KOPT-K1 (cell line): ENCODE results near the gene MPHOSPH10.
A peak's percentile ranks its signal among the peaks of the same experiment; 100 is the strongest.
"Not testable (repeated sequence)": the region's sequence is repeated elsewhere in the genome, so short reads cannot be mapped to it uniquely, and the experiment has no call there.

Source experiments
- H3K27ac ChIP-seq: fragments of 200-600 bp; sonication (generic); 2 replicates; pipeline ENCODE4 v1.5.1; 2016; ENCODE audit warnings: antibody characterized with exemption, mild to moderate bottlenecking, low read depth, low read length; ENCODE audit not compliant: poor library complexity, severe bottlenecking
- H3K36me3 ChIP-seq: fragments of 200-600 bp; sonication (generic); 2 replicates; pipeline ENCODE4 v1.5.1; 2017; ENCODE audit warnings: antibody characterized with exemption, mild to moderate bottlenecking, low read length, moderate library complexity; ENCODE audit not compliant: insufficient read depth
- H3K9me3 ChIP-seq: fragments of 200-600 bp; sonication (generic); 2 replicates; pipeline ENCODE4 v1.5.1; 2017; ENCODE audit warnings: antibody characterized with exemption, low read length, mild to moderate bottlenecking; ENCODE audit not compliant: insufficient read depth, poor library complexity, severe bottlenecking

Gene MPHOSPH10

DNA sequence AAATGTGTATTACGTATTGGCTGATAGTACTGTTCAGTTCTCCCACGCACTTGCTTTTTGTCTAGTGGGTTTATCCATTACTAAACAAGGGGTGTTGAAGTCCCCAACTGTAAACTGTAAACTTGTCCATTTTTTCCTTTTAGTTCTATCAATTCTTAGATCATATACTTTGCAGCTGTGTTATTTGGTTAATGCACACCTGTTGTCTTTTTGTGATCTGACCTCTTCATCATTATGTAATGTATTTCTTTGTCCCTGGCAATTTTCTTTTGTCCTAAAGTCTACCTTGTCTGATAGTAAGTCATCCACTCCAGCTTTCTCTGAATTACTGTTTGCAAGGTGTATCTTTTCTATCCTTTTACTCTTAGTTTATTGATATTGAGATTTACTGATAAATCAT is 22.3 kb upstream of the MPHOSPH10 start:
- no peak overlapping the region for H3K27ac ChIP-seq
- H3K9me3 ChIP-seq: no peaks in the 10 kb centered on the region
- H3K36me3 ChIP-seq: peaks cover 19% of the 10 kb centered on the region

DNA sequence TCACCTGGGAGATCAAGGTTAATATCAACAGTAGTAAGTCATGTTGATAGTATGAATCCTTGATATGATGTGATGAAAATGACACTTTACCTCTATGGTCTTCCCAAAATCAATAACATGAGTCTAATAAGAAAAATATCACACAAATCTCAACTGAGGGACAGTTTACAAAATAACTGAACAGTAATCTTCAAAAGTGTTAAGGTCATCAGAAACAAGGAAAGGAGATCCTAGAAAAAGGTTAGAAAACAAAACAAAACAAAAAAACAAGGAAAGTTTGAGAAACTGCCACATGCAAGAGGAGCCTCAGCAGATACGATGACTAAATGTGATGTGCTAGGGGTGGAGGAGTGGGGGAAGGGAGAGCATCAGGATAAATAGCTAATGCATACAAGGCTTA is 16.6 kb upstream of the MPHOSPH10 start:
- no peak overlapping the region for H3K27ac ChIP-seq
- H3K36me3 ChIP-seq: peaks cover 44% of the 10 kb centered on the region
- no peaks in the 10 kb centered on the region for H3K9me3 ChIP-seq

DNA sequence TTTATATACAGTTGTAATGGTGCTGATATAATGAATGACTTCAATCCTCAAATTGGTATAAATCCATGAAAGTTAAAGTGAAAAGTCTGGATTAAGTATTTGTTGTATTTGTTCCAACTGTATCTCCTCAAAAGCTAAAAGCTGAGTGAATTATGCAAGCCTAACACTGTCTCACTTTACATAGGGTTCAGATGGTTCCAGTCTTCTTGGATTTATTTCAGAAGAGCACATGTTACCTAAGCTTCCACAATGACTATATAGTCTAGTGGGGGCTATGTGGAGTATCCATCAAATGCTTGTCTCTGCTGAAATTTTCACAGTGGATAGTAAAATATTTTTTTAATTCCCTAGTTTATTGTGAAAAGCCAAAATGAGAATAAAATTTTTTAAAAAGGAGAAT is 13.4 kb upstream of the MPHOSPH10 start:
- Histone ChIP-seq H3K36me3 (peaks cover 54% of the 10 kb centered on the region), H3K9me3 (no peaks in the 10 kb centered on the region), H3K27ac (no peak overlapping the region)

DNA sequence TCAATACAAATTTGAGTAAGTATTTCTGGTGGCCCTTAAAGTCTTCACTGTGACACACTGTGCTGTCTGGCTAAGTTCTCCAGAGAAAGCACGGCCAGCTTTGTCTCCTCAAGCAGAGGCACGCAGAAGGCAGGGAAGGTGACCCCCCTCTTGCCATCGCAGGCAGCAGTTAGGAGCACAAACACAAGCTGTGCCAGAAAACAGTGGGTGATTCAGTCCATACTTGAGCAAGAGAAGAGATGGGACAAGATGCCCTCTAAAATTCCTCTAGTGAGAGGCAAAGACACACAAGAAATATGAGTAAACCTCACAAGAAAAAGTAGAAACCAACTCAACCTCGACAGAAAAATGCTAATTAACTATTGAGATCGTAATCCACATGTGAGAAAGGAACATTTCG is 10.2 kb upstream of the MPHOSPH10 start:
- Histone ChIP-seq H3K9me3 (peaks cover 4% of the 10 kb centered on the region), H3K27ac (no peak overlapping the region), H3K36me3 (peaks cover 67% of the 10 kb centered on the region)

DNA sequence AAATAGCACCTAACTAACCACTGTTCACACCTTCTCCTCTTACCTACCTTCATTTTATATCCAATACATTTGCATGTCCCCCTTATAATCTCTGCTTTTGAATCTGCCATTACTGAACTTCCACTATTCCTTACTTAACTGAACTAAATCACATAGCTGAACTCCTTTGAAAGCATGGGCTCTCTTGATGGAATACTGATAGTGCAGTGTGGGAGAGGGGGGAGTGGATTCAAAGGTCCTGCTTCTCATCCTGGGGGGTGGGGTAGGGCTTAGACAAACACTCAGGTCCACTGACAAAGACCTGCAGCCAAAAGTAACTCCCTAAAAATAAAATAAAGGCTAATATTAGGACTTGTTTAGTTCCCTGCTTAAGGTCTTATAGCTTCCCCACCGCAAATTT is 9.0 kb upstream of the MPHOSPH10 start:
- Histone ChIP-seq H3K36me3 (peaks cover 67% of the 10 kb centered on the region), H3K9me3 (peaks cover 4% of the 10 kb centered on the region), H3K27ac (no peak overlapping the region)

DNA sequence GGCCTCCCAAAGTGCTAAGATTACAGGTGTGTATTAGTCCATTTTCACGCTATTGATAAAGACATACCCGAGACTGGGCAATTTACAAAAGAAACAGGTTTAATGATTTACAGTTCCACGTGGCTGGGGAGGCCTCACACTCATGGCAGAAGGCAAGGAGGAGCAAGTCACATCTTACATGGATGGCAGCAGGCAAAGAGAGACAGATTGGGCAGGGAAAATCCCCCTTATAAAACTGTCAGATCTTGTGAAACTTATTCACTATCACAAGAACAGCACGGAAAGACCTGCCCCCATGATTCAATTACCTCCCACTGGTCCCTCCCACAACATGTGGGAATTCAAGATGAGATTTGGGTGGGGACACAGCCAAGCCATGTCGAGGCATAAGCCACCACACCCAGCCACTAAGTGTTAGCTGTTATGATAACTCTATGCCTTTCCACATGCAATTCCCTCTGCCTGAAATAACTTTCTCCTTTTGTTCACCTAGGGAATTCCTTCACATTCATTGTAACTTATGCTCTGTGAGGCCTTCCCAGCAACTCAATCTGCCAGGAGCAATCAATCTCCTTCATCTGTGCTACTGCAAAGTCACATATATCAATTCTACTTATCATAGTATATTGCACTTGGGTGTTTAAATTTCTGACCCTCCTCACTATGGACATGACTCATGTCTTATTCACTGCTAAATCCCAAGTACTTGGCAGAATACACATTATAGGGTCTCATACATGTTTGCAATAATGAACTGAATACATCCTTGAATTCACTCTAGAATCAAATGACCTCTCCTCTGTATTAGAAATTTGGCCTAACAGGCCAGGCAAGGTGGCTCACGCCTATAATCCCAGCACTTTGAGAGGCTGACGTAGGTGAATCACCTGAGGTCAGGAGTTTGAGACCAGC is 7.8 kb upstream of the MPHOSPH10 start:
- peaks cover 4% of the 10 kb centered on the region for H3K9me3 ChIP-seq
- H3K27ac ChIP-seq: no peak overlapping the region
- peaks cover 58% of the 10 kb centered on the region for H3K36me3 ChIP-seq

DNA sequence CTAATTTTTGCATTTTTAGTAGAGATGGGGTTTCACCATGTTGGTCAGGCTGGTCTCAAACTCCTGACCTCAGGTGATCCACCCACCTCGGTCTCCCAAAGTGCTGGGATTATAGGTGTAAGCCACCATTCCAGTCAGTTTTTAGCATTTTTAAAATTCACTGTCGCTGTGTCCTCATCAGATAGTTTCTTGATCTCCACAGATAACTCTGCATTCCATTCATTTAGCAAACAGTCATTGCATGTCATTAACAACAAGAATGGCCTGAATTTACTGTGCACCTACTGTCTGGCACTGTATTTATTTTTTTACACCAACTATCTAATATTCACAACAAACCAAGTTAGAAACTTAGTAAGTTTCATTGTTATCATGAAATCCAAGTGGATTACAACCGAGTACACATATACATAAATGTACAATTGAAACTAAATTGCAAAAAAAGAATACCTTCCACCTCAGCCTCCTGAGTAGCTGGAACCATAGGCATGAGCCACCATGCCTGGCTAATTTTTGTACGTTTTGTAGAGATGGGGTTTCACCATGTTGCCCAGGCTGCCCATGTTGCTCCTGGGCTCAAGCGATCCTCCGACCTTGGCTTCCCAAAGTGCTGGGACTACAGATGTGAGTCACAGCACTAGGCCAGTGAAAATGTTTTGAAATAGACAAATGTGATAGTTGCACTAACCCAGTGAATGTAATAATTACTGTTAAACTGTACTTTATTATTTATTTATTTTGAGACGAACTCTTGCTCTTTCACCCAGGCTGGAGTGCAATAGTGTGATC is 4.7 kb upstream of the MPHOSPH10 start:
- no peak overlapping the region for H3K27ac ChIP-seq
- H3K36me3 ChIP-seq: peaks cover 32% of the 10 kb centered on the region
- H3K9me3 ChIP-seq: peaks cover 4% of the 10 kb centered on the region

DNA sequence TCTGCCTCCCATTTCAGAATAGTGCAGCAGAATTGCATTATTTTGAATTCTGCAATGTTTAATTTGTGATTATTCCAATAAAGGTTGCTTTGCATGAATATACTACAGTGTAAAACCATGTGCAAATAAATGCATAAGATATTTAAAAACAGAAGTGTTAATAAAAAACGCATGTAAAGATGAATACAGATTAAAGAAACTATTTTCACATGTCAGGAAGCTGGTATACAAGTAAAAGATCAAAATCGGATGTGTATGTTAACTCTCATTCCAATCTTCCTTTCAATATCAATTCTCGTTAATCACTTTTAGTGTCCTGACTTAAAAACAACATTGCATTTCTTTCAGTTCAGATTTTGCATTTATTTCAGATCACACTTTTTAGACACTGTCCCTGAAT is 3.5 kb upstream of the MPHOSPH10 start:
- Histone ChIP-seq H3K27ac (no peak overlapping the region), H3K9me3 (peaks cover 4% of the 10 kb centered on the region), H3K36me3 (peaks cover 25% of the 10 kb centered on the region)

DNA sequence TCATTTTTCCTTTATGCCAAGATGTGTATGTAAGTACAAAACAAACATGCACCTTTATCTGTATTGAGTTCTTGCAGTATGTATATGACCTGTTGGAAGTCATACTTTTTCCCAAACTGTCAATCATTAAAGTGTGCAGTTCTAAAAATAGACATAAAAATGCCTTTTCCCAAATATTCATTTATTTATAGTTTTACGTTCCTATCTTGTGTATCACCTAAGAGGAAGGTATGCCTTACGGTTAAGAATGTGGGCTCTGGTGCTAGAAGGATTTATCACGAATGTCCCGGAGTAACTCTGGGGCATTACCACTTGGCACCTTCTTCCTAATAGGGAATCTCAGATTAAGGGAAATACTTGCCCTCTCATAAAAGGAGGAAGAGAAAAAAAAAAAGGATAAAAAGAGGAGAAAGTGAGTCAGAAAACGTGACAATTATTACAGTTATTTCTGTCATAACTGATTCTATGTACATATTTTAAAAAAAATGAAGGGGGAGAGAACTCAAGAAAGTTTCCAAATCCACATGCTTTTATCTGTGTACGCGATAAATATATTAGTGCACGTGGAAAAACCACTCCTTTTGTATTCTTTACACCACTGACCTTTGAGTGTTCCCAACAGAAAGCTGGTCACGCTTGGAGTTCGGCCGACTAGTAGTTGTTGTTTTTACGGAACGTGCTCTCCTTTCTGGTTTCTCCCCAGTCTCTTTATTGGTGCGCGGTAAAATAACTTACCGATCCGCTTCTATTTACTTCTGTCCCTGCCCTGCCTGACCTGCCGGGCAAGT is 1.1 kb upstream of the MPHOSPH10 start:
- Histone ChIP-seq H3K27ac (peak overlapping the region; percentile 80), H3K9me3 (no peaks in the 10 kb centered on the region), H3K36me3 (peaks cover 23% of the 10 kb centered on the region)

DNA sequence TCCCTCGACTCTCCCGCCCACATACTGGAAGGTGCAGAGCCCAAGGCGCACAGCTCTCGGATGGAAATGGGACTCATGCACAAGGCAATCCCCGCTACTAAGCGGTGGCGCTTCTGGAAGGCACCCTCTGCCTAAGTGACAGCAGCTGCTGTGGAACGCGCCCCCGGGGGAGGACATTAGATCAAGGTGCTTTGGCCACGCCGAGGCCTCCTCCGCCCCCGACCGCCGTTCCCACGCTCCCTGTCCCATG is 607 bp upstream of the MPHOSPH10 start:
- Histone ChIP-seq H3K9me3 (no peaks in the 10 kb centered on the region), H3K27ac (peak overlapping the region; percentile 80), H3K36me3 (peaks cover 27% of the 10 kb centered on the region)

DNA sequence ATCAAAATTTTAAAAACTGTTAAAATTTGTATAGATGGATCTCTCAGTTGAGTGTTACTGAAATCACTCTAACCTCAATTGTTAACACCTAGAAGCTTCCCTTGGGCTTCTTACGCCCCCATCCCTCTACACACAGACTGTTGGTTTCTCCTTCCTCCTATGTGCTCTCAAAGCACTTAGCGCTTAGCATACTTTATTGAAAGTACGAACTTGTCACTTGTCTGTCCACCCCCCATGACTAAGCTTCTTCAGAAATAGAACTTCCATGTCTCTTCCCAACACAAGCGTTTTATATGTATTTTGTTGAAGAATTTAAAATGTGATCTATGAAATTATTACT is 441 bp downstream of the MPHOSPH10 start:
- H3K36me3 ChIP-seq: peaks cover 38% of the 10 kb centered on the region
- H3K27ac ChIP-seq: peak overlapping the region; percentile 80

DNA sequence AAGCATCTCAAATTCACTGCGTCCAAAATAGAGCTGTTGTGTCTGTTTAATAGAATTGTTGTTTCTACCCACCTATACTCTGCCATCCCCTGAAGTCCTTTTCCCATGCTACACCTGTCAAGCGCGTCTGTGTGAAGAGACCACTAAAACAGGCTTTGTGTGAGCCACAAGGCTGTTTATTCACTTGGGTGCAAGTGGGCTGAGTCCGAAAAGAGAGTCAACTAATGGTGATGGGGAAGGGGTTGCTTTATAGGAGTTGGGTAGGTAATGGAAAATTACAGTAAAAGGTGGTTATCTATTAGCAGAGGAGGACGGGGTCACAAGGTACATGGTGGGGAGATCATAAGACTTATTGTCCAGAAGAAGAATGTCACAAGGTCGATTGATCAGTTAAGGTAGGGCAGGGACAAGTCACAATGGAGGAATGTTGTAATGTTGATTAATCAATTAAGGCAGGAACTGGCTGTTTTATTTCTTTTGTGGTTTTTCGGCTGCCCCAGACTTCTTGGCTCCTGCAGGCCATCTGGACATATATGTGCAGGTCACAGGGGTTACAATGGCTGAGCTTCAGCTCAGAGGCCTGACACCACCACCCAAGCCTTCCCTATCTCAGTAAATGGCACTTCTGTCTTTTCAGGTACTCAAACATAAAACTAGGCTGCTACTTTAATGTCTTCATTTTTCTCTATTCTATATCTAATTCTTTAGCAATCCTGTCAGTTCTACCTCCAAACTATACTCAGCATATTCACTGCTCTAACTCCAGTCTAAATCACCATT is 1.1 kb downstream of the MPHOSPH10 start:
- H3K9me3 ChIP-seq: not testable (repeated sequence)
- Histone ChIP-seq H3K27ac (peak overlapping the region; percentile 80), H3K36me3 (peaks cover 45% of the 10 kb centered on the region)

More for the DNA sequence above, 441 bp downstream of the MPHOSPH10 start:
- H3K9me3 ChIP-seq: no peaks in the 10 kb centered on the region

DNA sequence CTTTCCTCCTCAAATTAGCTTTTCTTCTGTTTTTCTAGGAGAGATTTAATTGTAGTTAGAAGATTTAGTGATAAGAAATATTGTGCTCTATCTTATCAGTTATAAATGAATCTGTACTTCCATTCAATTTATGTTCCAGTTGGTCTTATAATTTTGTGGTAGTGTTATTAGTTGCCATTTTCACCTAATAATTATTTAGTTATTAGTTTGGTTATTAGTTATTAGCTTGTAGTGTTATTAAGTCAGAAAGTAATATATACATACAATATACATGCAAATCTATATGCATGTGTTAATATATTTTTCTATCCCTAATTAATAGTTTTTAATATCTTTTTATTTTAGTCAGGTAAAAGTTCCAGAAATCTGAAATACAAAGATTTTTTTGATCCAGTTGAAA is 3.2 kb downstream of the MPHOSPH10 start:
- H3K36me3 ChIP-seq: peaks cover 65% of the 10 kb centered on the region
- H3K27ac ChIP-seq: no peak overlapping the region
- no peaks in the 10 kb centered on the region for H3K9me3 ChIP-seq

DNA sequence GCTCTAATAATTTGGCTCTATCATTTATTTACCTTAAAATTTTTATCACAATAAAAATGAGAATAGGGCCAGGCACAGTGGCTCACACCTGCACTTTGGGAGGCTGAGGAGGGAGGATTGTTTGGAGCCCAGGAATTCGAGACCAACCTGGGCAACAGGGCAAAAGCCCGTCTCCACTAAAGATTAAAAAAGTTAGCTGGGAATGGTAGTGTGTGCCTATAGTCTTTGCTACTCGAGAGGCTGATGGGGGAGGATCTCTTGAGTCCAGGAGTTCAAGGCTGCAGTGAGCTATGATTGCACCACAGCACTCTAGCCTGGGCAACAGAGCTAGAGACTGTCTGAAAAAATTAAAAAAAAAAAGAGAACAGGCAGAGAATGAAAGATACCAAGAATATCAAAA is 5.7 kb downstream of the MPHOSPH10 start:
- Histone ChIP-seq H3K27ac (no peak overlapping the region), H3K36me3 (peaks cover 91% of the 10 kb centered on the region), H3K9me3 (no peaks in the 10 kb centered on the region)

DNA sequence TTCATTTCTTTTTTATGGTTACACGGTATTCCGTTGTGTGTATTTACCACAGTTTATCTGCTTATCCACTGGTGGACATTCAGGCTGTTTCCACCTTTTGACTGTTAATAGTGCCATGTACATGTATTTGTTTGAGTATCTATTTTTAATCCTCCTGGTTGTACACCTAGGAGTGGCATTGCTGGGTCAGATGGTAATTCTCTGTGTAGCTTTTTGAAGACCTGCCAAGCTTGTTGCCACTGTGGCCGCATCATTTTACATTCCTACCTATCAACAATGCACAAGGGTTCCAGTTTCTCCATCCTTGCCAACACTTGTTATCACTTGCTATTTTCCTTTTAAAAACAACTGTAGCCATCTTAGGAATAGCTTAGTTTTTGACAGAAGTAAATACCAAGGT is 13.3 kb downstream of the MPHOSPH10 start:
- no peaks in the 10 kb centered on the region for H3K9me3 ChIP-seq
- no peak overlapping the region for H3K27ac ChIP-seq
- peaks cover 100% of the 10 kb centered on the region for H3K36me3 ChIP-seq
